Activated naive CD4-positive, alpha-beta T cell (primary cell): ENCODE data around the gene HEY2.

Source experiments
- DNase-seq, 4 experiments: peaks; one replicate each; lab custom pipeline; 2025; lab: John Stamatoyannopoulos, UW

Gene HEY2

GRCh38 chr6:125743604-125744003, 5.8 kb upstream of the HEY2 start:
- no peak for DNase-seq

DNA sequence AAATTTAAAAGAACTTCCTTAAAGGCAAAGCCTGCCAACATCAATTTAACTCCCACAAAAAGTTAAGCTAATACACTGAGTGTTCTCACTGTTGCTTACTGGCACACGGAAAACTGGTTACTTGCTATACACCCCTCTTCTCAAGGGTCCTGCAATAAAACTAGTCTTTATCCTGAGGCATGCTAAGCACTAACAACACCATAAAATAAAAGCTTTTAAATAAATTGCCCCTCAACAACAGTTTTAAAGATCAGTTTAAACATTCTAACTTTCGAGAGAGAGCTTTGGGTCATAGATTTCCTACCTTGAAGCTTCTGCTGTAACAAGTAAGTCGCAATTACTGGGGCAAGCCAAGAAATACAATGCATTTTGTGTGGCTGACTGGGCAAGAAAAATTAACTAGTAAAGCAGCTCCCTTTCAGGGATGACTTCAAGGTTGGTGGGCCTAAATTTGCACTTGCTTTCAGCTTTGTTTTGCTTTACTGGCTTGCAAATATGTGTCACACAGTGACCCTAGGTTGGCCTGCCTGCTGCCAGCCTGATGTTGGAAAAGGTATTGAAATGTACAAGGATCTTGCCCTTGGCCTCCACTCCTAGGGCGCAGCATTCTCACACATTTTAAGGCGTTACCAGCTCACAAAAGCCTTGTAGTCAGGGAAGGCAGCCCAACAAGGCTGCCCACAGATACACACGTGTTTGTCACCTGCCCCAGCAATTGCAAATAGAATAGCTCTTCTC, 4.0 kb upstream of the HEY2 start:
- no peak for DNase-seq

- no peak for DNase-seq
These were observed 3.4 kb upstream of the HEY2 start for GRCh38 chr6:125746019-125746414.

GRCh38 chr6:125746731-125747588, 2.5 kb upstream of the HEY2 start:
- DNase-seq, result peak in 3 of 4 experiments; percentile 17 to 49 (median 45)

DNA sequence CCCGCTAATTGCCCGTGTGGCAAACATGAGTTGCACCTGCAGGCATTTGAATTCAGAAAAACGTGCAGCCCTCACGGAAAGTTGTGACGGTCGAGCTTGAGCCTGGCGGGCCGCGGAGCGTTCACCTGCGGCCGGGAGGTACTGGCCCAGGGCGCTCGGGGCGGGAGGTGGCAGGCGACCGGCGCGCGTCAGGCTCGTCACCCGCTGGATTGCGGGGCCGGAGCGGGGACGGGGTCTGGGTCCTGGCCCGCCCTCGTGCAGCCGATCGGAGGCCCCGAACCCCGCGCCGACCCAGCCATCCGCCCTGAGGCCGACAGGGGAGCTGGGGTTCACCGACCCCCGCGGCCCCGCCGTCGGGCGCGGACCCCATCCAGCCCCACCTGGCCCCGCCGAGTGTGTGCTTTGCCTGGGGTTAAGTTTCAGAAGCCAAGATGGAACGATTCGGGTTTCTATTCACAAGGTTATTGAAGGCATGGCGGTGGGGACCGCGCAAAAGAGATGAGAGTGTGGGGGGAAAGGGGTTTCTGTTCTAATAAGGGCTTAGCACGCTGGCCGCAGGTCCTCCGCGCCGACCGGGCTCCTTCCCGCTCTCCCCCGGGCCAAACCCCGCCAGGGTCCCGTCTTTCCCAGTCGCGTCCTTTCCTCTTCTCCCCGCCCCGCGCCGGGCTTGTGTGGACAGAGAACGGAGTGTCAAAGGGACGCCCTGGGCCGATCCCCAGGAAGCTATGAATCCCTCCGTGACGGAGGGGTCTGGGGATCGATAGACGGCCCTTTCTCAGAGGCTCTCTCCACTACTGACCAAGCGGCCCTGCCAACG, 1.6 kb upstream of the HEY2 start:
- DNase-seq, result peak in 1 of 4 experiments; percentile 22

DNA sequence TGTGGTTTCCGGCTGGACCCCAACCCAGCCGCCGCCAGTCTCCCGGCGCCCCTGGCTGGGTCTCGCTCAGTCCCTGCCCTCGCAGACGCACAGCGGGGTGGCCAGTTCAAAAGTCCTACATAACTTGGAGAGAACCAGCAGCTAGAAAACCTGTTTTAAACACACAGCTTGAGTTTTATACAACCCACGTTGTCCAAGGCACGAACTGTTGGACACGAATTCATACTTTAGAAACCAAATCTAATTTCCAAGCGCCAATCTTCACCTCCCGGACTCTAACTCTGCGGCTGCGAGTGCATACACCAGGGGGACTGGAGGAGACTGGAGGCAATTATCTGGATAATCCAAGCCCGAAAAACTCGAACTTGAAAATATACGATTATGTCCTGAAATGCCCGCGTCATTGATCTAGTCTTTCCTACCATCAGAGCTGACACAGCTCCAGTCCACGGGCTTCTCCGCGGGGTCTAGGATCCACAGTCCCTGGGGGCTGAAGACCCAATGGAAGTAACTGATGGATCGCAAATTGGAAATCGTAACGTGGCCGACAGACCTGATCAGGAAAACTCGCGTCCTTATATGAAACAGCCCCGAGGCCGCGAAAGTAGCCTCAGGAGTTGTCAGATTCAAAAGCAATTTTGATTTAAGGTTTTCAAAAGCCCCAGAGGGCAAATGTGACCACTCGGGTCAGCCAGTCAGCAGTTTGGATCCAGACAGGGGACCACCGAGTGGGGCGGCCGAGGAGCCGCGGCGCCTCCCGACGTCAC, 843 bp upstream of the HEY2 start:
- DNase-seq, result peak in 1 of 4 experiments; percentile 7

- no peak for DNase-seq
These were observed 646 bp downstream of the HEY2 start for GRCh38 chr6:125749865-125750691.

GRCh38 chr6:125750692-125751333, 1.4 kb downstream of the HEY2 start:
- no peak for DNase-seq

DNA sequence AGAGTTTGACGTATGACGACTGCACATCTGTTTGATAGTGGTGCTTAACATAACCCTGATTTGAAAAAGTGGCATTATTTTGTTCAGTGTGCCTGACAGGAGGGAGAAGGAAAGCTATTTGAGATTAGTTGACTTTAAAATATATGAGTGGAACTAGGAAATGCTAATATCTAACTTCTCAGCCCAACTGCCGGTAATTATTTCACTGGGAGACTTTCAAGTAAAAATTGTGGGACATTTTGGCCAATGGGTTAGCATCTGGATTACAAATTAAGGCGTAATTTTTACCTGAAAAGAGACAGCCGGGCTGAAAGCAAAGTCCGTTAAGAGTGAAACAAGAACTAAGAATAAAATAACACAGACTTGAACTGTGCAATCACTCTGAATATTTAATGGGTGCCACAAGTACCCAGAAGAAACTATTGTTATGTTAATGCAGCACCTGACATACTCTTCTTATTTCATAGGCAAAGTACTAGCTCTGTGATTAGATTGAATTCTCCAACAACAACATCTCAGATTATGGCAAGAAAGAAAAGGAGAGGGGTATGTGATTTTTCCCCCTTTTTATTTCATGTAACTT, 2.0 kb downstream of the HEY2 start:
- DNase-seq, result no peak

- no peak for DNase-seq
These were observed 3.3 kb downstream of the HEY2 start for GRCh38 chr6:125752773-125753172.

- no peak for DNase-seq
These were observed 3.9 kb downstream of the HEY2 start for GRCh38 chr6:125753218-125753936.

DNA sequence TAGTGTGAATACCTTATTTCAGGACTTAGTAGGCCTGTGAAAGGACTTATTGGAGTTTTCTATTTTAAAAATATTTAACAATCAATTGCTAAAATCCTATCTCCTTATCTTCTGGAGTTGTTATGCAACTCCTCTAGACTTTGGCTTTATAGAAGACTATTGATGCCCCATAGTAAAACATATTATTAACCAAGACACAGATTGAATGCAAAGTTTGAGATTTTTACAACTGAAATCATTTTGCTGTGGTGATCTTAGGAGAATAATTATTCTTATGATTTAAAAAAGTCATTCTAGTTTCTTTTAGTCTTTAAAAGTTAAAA, 4.5 kb downstream of the HEY2 start:
- no peak for DNase-seq

DNA sequence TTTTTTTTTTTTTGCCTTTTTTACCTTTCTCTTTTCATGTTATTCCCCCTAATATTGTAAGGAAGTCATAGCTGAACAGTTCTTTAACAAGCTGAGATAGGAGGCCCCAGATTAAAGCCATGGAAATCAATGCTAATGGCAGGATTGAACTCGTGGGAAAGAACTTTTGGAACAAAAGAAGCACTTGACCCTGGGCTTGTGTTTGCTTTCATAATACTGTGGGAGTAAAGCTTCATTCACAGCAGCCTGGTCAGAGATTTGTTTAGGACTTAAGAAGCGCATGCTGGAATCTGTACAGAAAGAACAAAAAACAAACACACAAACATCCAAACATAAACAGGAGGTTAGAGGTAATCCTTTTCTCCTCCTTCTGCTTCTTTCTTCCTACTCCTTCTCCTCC, 5.1 kb downstream of the HEY2 start:
- no peak for DNase-seq

DNA sequence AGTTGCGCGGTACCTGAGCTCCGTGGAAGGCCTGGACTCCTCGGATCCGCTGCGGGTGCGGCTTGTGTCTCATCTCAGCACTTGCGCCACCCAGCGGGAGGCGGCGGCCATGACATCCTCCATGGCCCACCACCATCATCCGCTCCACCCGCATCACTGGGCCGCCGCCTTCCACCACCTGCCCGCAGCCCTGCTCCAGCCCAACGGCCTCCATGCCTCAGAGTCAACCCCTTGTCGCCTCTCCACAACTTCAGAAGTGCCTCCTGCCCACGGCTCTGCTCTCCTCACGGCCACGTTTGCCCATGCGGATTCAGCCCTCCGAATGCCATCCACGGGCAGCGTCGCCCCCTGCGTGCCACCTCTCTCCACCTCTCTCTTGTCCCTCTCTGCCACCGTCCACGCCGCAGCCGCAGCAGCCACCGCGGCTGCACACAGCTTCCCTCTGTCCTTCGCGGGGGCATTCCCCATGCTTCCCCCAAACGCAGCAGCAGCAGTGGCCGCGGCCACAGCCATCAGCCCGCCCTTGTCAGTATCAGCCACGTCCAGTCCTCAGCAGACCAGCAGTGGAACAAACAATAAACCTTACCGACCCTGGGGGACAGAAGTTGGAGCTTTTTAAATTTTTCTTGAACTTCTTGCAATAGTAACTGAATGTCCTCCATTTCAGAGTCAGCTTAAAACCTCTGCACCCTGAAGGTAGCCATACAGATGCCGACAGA, 9.9 kb downstream of the HEY2 start:
- DNase-seq, result no peak

GRCh38 chr6:125759959-125760457, 10.6 kb downstream of the HEY2 start:
- DNase-seq, result no peak

DNA sequence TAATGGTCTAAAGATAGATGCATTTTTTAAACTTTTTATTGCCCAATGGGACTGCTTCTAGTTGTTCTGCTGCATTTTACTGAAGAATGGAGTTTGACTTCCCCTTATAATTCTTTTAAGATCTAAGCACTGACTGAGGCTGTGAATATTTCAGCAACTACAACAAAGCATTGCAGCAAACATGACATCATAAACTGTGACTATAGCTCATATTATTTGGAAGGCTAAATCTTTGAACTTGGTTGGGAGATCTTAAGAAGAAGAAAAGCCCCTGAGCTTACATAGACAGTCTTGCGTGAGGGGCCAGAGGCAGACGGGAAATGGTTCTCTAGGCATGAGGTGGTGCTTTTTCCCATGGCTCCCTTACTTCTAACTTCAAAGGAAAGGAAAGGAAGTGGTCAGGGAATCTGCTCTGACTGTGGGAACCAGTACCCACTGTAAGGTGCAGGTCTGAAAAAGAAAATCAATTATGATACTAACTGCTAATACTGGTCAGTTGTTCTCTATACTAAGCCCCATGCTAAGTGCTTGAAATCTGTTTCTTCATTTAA, 14.8 kb downstream of the HEY2 start:
- DNase-seq, result no peak

- no peak for DNase-seq
These were observed 16.5 kb downstream of the HEY2 start for GRCh38 chr6:125765944-125766343.

- no peak for DNase-seq
These were observed 17.2 kb downstream of the HEY2 start for GRCh38 chr6:125766641-125767040.
